Nephron progenitor cell (in vitro differentiated cells): ENCODE results near the gene EML3.
A peak's percentile ranks its signal among the peaks of the same experiment; 100 is the strongest.

Experiments
- DNase-seq: peaks from one replicate; pipeline ENCODE4 v3.0.0; 2021
- H3K27ac Mint-ChIP-seq: 2 replicates; pipeline ENCODE4 v1.8.0; 2021; ENCODE audit warnings: mild to moderate bottlenecking, moderate library complexity, mixed read lengths
- H3K27me3 Mint-ChIP-seq: 2 replicates; pipeline ENCODE4 v1.8.0; 2021; ENCODE audit warnings: mild to moderate bottlenecking, low read depth, mixed read lengths; ENCODE audit not compliant: poor library complexity
- H3K36me3 Mint-ChIP-seq: 2 replicates; pipeline ENCODE4 v1.8.0; 2021; ENCODE audit warnings: low read depth, mixed read lengths
- H3K4me1 Mint-ChIP-seq: 2 replicates; pipeline ENCODE4 v1.8.0; 2021; ENCODE audit warnings: mixed read lengths
- H3K4me3 Mint-ChIP-seq: 2 replicates; pipeline ENCODE4 v1.8.0; 2021; ENCODE audit warnings: mild to moderate bottlenecking, moderate library complexity, mixed read lengths
- H3K9me3 Mint-ChIP-seq: 2 replicates; pipeline ENCODE4 v1.8.0; 2021; ENCODE audit warnings: mild to moderate bottlenecking, moderate library complexity, mixed read lengths
- CTCF ChIP-seq: fragments of 200-600 bp; sonication (generic); IDR thresholded peaks from 2 replicates; pipeline ENCODE4 v1.5.0; 2021; ENCODE audit warnings: antibody characterized with exemption

Gene EML3

GRCh38 chr11:62599069-62599696 is 13.4 kb downstream of the EML3 start:
- DNase-seq = peak; percentile 90
- peaks cover 67% of the 10 kb centered on the region for H3K36me3 Mint-ChIP-seq
- no peak for TF ChIP-seq CTCF
- H3K9me3 Mint-ChIP-seq = no peaks in the 10 kb centered on the region
- peaks cover 19% of the 10 kb centered on the region for H3K27me3 Mint-ChIP-seq
- peaks cover 58% of the 10 kb centered on the region for H3K4me1 Mint-ChIP-seq
- peak overlapping the region; percentile 90 for H3K27ac Mint-ChIP-seq
- peak overlapping the region; percentile 96 for H3K4me3 Mint-ChIP-seq

- H3K27ac Mint-ChIP-seq = no peak overlapping the region
- no peak for DNase-seq
- H3K4me3 Mint-ChIP-seq = no peak overlapping the region
- no peak for TF ChIP-seq CTCF
- H3K27me3 Mint-ChIP-seq = peaks cover 3% of the 10 kb centered on the region
- H3K36me3 Mint-ChIP-seq = peaks cover 67% of the 10 kb centered on the region
- H3K4me1 Mint-ChIP-seq = peaks cover 64% of the 10 kb centered on the region
- H3K9me3 Mint-ChIP-seq = no peaks in the 10 kb centered on the region
Observed at GRCh38 chr11:62595124-62595523, 17.5 kb downstream of the EML3 start.

GRCh38 chr11:62593434-62594044 is 19.0 kb downstream of the EML3 start:
- H3K27ac Mint-ChIP-seq = peak overlapping the region; percentile 62
- peak; percentile 46 for TF ChIP-seq CTCF
- DNase-seq = peak; percentile 76
- H3K4me1 Mint-ChIP-seq = peaks cover 54% of the 10 kb centered on the region
- H3K27me3 Mint-ChIP-seq = peaks cover 3% of the 10 kb centered on the region
- peak overlapping the region; percentile 70 for H3K4me3 Mint-ChIP-seq
- no peaks in the 10 kb centered on the region for H3K9me3 Mint-ChIP-seq
- H3K36me3 Mint-ChIP-seq = peaks cover 51% of the 10 kb centered on the region

GRCh38 chr11:62592989-62593421 is 19.6 kb downstream of the EML3 start:
- Mint-ChIP-seq H3K27ac (peak overlapping the region; percentile 64), H3K9me3 (no peaks in the 10 kb centered on the region), H3K27me3 (no peaks in the 10 kb centered on the region), H3K4me1 (peaks cover 49% of the 10 kb centered on the region), H3K36me3 (peaks cover 46% of the 10 kb centered on the region), H3K4me3 (peak overlapping the region; percentile 38)
- DNase-seq = no peak
- TF ChIP-seq CTCF = no peak

- Mint-ChIP-seq H3K36me3 (peaks cover 39% of the 10 kb centered on the region), H3K27me3 (no peaks in the 10 kb centered on the region), H3K27ac (peak overlapping the region; percentile 95), H3K9me3 (no peaks in the 10 kb centered on the region), H3K4me3 (peak overlapping the region; percentile 99), H3K4me1 (peaks cover 42% of the 10 kb centered on the region)
- no peak for TF ChIP-seq CTCF
- DNase-seq = no peak
Observed at GRCh38 chr11:62592146-62592815, 20.3 kb downstream of the EML3 start.
